GM18861 (cell line): ENCODE results near the gene PHF14.
"Not testable (repeated sequence)": the region's sequence is repeated elsewhere in the genome, so short reads cannot be mapped to it uniquely, and the experiment has no call there.

Experiments used
- ATAC-seq: cut with Tn5 transposase; IDR thresholded peaks from one replicate; pipeline ENCODE4 v1.9.1; 2021; ENCODE audit not compliant: unreplicated experiment

Gene PHF14, protein sequence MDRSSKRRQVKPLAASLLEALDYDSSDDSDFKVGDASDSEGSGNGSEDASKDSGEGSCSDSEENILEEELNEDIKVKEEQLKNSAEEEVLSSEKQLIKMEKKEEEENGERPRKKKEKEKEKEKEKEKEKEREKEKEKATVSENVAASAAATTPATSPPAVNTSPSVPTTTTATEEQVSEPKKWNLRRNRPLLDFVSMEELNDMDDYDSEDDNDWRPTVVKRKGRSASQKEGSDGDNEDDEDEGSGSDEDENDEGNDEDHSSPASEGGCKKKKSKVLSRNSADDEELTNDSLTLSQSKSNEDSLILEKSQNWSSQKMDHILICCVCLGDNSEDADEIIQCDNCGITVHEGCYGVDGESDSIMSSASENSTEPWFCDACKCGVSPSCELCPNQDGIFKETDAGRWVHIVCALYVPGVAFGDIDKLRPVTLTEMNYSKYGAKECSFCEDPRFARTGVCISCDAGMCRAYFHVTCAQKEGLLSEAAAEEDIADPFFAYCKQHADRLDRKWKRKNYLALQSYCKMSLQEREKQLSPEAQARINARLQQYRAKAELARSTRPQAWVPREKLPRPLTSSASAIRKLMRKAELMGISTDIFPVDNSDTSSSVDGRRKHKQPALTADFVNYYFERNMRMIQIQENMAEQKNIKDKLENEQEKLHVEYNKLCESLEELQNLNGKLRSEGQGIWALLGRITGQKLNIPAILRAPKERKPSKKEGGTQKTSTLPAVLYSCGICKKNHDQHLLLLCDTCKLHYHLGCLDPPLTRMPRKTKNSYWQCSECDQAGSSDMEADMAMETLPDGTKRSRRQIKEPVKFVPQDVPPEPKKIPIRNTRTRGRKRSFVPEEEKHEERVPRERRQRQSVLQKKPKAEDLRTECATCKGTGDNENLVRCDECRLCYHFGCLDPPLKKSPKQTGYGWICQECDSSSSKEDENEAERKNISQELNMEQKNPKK

DNA sequence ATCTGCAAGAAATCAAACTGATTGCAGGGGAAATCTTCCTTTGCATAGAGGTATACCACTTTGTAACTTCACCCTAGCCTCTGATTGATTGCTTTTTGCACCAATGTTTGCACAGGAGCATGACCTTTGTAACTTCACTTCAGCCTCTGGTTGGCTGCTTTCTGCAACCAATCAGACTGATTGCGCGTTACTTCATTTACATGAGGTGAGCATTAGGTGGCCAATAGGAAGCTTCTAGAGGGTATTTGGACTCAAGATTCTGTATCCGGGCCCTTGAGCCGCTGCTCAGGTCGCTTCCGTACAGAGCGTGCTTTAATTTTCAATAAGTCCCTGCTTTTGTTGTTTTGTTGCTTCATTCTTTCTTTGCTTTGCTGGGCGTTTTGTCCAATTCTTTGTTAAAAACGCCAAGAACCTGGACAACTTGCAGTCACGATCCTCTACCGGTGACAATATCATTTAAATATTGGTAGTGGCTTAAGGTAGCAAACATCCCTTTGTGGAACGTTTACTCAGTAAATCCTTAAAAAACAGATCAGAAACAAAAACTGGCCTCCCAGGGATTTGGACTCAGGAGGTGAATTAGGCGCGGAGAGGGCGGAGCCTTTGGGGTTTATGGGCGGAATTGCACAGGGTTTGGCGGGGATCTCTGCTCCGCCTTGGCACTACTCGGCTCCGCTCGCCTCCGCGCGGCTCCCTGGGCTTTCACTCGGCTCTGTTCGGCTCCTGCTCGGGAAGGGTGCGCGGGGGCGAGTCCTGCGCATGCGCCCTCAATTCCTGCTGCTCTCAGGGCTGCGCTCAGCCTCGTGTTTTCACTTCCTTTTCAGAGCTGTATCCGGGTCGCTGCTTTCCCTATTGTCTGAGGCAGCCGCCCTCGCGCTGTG, at the start of gene PHF14:
TSS of gene PHF14 (plus strand) at position 812 of the 881 bp plus-strand sequence. CDS start 452 bp downstream, outside the sequence.
- peak; percentile 93 for ATAC-seq

DNA sequence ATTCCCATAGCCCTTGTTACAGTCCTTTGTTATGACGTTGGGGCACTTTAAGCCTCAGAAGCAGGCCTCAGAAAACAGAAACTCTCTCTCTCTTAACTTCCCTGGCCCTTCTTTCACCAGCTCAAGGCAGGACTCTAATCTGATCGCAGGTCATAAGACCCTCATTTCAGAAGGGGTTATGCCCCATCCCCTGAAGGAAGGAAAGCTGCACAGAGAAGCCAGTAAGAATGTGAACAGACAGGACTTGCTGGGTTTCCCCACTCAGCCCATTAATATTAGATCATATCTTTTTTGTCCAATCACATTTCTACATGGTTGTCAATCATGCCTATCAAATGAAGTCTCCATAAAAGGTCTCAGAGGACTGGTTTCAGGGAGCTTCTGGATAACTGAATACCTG, 49.3 kb upstream of the PHF14 start:
- ATAC-seq = no peak

DNA sequence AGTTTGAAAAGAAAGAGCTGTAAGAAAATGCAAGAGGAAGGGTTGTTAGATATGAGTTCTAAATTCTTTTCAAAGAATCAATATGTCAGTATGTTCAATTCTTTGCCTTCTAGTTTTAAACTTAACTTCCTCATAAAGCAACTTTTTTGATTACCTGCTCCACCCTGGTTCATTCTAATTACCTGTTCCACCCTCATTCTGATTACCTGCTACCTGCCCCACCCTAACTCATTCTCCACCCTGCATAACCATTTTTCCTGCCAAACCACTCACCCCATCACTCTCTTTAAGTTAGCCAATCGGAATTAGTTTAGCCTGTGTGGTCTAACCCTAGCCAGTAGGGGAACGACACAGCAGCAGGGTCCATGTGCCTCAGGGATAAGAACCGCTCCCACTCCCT, 45.5 kb upstream of the PHF14 start:
- ATAC-seq = not testable (repeated sequence)

DNA sequence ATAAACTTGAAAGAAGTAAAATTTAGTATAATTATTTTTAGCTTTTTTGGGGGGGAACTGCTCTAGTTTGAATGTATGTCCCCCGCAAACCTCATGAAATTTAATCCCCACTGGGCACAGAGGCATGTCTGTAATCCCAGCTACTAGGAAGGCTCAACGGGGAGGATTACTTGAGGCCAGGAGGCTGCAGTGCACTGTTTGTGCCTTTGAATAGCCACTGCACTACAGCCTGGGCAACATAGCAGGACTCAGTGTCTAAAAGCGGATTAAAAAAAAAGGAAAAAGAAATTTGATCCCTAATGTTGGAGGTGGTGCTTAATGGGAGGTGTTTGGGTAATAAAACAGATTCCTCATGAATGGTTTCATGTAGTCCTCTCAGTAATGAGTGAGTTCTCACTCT, 43.1 kb upstream of the PHF14 start:
- no peak for ATAC-seq

DNA sequence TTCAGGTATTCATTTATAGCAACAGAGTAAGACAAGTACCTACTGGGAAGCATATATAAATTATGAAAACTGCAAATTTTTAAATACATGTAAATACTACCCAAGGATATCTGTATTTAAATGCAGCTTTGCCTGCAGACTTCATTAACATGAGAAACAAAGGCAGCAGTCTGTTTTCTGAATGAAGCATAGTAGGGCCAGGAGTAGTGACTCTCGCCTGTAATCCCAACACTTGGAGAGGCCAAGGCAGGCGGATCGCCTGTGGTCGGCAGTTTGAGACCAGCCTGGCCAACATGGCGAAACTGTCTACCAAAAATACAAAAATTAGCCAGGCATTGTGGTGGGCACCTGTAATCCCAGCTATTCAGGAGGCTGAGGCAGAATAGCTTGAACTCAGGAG, 42.5 kb upstream of the PHF14 start:
- no peak for ATAC-seq

DNA sequence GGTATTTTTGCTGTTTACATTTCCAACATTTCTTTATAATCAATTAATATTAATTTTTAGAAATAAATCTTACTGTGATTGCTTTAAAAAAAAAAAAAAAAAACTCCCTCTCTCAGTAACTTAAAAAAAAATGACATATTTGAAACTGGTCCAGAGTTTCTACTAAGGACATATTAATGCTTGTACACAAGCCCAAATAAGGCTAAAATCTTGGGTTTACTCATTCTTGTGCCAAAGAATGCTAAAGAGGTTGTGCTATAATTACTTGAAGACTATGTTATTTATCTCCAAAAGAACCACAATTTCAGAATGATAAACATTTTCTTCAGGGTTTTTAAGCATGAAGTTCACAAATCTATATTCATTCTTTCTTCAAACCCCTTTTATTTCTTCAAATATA, 39.4 kb upstream of the PHF14 start:
- ATAC-seq = no peak

DNA sequence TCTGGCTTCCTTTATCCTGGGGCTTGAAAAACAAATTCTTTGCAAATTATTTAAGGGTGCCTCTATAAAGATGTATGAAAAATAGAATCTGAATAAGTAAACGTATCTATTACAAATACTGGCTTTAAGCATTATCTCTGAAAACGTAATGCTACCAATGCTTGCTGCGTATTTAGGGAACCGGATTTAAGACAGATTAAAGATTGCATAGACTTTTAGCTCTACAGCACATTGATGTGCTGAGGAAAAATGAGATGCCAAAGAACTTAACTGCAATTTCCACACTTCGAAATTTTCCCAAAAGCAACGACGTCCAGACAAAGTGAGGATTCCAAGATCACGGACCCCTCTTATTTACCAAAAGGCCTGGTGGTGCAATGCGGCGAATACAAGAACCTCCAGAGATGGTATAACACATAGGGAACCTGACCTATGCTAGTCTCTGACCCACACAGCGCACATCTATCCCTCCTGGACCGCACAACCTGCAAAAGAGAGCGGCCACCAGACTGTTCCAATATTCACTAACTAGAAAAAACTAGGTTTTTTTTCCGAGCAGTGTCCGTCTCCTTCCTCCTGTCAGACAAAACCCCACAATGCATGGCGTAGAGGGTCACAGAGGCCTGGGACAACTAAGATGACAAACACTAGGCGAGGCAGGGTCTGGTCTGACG, 34.3 kb upstream of the PHF14 start:
- ATAC-seq = no peak

DNA sequence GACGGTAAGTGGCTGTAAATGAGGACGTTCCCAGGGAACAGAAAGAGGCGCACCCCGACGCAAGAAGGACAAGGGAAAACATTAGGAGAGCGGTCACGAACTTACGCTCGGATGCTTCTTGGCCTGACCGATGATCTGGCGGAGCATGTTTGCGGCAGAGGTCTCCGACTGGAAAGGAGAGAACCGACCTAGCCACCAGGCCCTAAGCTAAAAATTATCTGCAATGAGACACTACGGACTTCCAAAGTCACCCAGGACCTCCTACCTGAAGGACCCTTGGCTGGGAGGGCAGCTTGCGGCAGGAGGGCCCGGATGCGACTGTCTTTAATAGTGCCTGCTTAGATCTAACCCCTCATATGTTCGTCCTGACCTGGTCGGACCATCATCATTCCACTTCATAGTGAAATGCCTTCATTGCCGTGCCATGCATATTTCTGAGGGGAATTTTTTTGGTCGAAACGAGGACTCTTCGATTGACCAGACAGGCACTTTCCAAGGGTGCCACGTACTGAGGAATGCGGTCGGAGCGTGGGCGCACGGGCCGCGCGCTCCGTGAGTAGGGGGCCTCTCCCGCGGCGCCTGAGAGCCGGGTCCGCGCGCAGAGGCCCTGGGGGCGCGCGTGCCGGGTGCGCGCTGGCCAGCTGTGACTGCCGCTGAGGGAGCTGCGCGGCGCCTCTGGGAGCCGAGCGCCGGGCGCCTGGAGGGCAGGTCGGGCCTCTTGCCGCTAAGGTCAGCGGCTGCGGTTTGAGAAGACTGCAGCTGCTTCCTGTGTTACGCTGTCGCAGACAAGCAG, 33.6 kb upstream of the PHF14 start:
- ATAC-seq = peak; percentile 87

DNA sequence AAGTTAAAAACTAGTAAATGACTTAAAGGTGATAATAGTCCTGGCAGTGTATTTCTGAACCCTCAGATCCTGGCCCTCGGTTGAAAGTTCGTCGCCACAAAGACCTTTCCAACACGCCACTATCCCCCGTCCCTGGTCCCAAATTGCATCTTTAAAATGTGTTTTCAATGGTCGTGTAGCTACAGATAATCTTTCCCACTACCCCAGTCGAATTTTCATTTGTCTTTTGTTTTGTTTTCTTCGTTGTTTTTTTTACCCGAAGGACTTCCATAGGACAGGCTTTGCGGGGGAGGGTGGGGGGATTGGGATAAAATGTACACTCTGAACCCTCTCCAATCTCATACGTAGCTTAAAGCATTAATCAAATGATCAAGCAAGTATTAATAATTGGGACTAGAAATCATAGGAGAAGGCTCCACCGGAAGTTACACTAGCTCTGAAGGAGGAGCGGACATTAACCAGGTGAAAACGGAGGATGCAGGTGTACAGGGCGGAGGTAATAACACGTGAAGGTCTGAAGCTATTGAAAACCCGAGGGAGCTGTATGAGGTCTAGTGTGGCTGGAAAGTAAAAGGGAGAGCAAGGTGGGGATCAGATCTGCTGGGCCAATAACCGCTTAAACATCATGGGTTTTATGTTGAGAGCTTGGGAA, 32.8 kb upstream of the PHF14 start:
- no peak for ATAC-seq

DNA sequence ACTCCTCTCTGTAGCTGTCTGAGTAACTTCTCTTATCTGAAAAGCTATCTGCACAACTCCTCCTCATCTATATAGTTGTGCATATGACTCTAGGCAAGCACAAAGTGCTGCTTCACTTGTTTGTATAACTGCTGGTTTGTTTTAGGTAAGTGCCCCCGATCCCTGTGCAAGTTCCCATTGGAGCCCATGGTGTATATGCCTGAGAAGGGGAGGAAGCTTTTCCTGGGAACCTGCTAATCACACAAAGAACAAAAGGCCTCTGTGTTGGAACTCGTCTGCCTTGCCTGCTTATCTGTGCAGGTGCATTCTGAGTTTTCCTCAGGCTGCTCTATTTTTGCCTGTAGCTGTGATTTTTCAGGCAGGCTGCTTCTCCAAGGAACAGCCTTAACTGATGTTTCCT, 23.2 kb upstream of the PHF14 start:
- ATAC-seq = no peak

DNA sequence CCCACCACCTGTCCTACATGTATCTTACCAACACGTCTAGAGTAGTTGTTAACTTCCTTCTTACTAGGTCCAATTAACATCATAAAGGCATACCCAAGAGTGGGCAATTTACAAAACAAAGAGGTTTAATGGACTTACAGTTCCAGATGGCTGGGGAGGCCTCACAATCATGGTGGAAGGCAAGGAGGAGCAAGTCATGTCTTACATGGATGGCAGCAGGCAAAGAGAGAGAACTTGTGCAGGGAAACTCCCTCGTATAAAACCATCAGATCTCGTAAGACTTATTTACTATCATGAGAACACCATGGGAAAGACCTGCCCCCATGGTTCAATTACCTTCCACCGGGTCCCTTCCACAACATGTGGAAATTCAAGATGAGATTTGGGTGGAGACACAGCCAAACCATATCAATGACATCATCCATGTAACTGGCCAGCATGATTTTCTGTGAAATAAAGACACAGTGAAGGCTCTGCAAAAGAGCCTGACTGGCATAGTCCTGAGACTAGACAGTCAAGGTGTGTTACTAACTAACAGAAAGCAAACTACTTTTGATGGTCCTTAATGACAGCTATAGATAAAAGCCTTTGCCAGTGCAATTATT, 22.6 kb upstream of the PHF14 start:
- not testable (repeated sequence) for ATAC-seq

DNA sequence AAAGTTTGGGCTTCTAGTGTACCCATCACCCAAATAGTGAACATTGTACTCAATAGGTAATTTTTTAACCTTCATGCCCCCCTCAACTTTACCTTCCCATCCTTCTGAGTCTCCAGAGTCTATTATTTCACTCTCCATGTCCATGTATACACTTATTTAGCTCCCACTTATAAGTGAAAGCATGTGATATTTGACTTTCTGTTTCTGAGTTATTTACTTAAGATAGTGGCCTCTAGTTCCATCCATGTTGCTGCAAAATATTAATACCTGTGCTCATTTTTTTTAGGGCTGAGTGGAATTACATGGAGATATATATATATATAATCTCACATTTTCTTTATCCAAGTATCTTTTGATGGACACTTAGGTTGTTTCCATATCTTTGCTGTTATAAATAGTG, 21.1 kb upstream of the PHF14 start:
- ATAC-seq = no peak

DNA sequence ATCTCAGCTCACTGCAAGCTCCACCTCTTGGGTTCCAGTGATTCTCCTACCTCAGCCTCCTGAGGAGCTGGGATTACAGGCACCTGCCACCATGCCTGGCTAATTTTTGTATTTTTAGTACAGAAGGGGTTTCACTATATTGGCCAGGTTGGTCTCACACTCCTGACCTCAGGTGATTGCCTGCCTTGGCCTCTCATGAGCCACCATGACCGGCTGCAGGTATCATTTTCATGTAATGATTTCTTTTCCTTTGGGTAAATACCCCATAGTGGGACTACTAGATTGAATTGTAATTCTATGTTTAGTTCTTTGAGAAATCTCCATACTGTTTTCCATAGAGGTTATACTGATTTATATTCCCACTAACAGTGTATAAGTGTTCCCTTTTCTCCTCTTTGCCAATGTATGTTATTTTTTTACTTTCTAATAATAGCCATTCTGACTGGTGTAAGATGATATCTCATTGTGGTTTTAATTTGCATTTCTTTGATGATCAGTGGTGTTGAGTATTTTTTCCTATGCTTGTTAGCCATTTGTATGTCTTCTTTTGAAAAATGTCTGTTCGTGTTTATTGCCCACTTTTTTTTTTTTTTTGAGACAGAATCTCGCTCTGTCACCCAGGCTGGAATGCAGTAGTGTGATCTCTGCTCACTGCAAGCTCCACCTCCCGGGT, 20.5 kb upstream of the PHF14 start:
- ATAC-seq = not testable (repeated sequence)

DNA sequence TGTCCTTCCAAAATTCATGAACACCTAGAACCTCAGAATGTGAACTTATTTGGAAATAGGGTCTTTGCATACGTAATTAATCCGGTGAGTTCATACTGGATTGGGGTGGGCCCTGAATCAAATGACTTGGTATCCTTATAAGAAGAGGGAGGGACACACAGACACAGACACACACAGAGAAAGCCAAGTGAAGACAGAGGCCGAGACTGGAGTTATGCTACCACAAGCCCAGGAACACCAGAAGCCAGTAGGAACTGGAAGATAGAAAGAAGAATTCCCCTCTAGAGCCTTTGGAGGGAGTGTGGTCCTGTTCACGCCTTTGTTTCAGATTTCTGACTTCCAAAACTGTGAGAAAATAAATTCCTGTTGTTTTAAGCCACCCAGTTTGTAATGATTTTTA, 17.1 kb upstream of the PHF14 start:
- no peak for ATAC-seq

DNA sequence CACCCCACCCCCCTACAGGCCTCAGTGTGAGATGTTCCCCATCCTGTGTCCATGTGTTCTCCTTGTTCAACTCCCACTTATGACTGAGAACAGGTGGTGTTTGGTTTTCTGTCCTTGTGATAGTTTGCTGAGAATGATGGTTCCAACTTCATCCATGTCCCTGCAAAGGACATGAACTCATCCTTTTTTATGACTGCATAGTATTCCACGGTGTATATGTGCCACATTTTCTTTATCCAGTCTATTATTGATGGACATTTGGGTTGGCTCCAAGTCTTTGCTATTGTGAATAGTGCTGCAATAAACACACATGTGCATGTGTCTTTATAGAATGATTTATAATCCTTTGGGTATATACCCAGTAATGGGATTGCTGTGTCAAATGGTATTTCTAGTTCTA, 13.4 kb upstream of the PHF14 start:
- ATAC-seq = not testable (repeated sequence)

DNA sequence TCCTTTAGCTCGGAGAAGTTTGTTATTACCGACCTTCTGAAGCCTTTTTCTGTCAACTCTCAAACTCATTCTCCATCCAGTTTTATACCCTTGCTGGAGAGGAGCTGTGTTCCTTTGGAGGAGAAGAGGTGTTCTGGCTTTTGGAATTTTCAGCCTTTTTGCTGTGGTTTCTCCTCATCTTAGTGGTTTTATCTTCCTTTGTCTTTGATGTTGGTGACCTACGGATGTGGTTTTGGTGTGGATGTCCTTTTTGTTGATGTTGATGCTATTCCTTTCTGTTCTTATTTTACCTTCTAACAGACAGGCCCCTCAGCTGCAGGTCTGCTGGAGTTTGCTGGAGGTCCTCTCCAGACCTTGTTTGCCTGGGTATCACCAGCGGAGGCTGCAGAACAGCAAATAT, 8.7 kb upstream of the PHF14 start:
- not testable (repeated sequence) for ATAC-seq

DNA sequence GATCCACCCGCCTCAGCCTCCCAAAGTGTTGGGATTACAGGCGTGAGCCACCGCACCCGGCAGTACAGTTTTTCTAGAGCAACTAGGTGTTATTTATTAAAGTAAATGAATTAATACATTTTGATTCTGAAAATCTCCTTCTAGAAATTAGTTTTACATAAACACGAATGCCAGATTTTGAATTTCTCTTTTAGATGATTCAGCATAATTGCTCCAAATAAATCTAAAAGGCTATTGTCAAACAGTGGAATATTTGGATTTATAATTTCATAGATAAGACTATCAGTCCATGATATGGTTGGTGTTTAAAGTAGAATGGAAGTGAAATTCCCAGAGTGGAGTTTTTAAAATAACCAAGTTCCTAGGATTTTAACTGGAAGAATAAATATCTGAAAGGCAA, 1.5 kb upstream of the PHF14 start:
- no peak for ATAC-seq
